Activated B cell treated with CpG ODN at 0.5 μM for 24 hours (primary cell): ENCODE results near the gene C19orf67. TPM values are rescaled to one million over a fixed set of nuclear protein-coding genes. Genes with fewer than 3 reads are reported as not detected.

Source experiments
- ATAC-seq: fragments of 200-7000 bp; cut with Tn5 transposase; one replicate; pipeline ENCODE4 v1.10.0; 2021; ENCODE audit warnings: low read depth, mild to moderate bottlenecking, moderate library complexity
- CTCF ChIA-PET: fragments of 350-600 bp; sonication (Branson Sonifier 250); formaldehyde crosslinking; loops from one replicate; lab custom pipeline; 2021; ENCODE audit warnings: antibody characterized with exemption; lab: Charles Lee
- POLR2A ChIA-PET: fragments of 350-600 bp; sonication (Branson Sonifier 250); formaldehyde crosslinking; loops from one replicate; lab custom pipeline; 2021; ENCODE audit warnings: antibody characterized with exemption; lab: Charles Lee
- DNase-seq: peaks from one replicate; pipeline ENCODE4 v3.0.0; 2022
- H3K27ac Mint-ChIP-seq: one replicate; pipeline ENCODE4 v1.8.0; 2020; ENCODE audit warnings: mixed read lengths
- H3K27me3 Mint-ChIP-seq: one replicate; pipeline ENCODE4 v1.8.0; 2021; ENCODE audit warnings: mixed read lengths
- H3K36me3 Mint-ChIP-seq: one replicate; pipeline ENCODE4 v1.8.0; 2021; ENCODE audit warnings: low read depth, mixed read lengths
- H3K4me1 Mint-ChIP-seq: one replicate; pipeline ENCODE4 v1.8.0; 2021; ENCODE audit warnings: mixed read lengths
- H3K4me3 Mint-ChIP-seq: one replicate; pipeline ENCODE4 v1.8.0; 2020; ENCODE audit warnings: mild to moderate bottlenecking, mixed read lengths
- H3K9me3 Mint-ChIP-seq: one replicate; pipeline ENCODE4 v1.8.0; 2020; ENCODE audit warnings: mixed read lengths
- CTCF ChIP-seq: fragments of 200-600 bp; IDR thresholded peaks from one replicate; pipeline ENCODE4 v1.8.0; 2022; ENCODE audit warnings: antibody characterized with exemption, mild to moderate bottlenecking
- intact Hi-C: fragments of 100-400 bp; cut with micrococcal nuclease; formaldehyde crosslinking; loops from one replicate; pipeline ENCODE4 v1.15.1; 2024
- total RNA-seq: library from RNA; stranded (reverse); gene quantifications from 2 replicates; pipeline ENCODE4 v1.2.3, GENCODE V29; 2022

Gene C19orf67
- total RNA-seq, 1 donor from 2014 or later, result not detected

GRCh38 chr19:14059093-14059480 is 26.5 kb downstream of the C19orf67 start:
- peak; percentile 68 for ATAC-seq
- H3K9me3 Mint-ChIP-seq, result no peaks in the 10 kb centered on the region
- intact Hi-C loops, result no loop called here
- CTCF ChIA-PET, result interaction anchor here (1.1 to 1.8 kb wide), 10 partner anchors 9 to 177 kb away, joined by 3 to 9 read pairs (median 4); partner anchors contain the start of genes IL27RA and MISP3
- POLR2A ChIA-PET, result interaction anchor here (0.5 to 1.6 kb wide), 3 partner anchors 10 to 177 kb away, joined by 3 to 9 read pairs (median 3); partner anchors contain the start of gene MISP3
- no peak for TF ChIP-seq CTCF
- no peak overlapping the region for H3K27ac Mint-ChIP-seq
- H3K4me3 Mint-ChIP-seq, result no peak overlapping the region
- no peaks in the 10 kb centered on the region for H3K36me3 Mint-ChIP-seq
- peak; percentile 35 for DNase-seq
- peaks cover 39% of the 10 kb centered on the region for H3K27me3 Mint-ChIP-seq
- H3K4me1 Mint-ChIP-seq, result peaks cover 18% of the 10 kb centered on the region

GRCh38 chr19:14058182-14059092 is 27.1 kb downstream of the C19orf67 start:
- Mint-ChIP-seq H3K9me3 (no peaks in the 10 kb centered on the region), H3K4me3 (no peak overlapping the region), H3K27me3 (peaks cover 39% of the 10 kb centered on the region), H3K36me3 (no peaks in the 10 kb centered on the region), H3K4me1 (peaks cover 18% of the 10 kb centered on the region), H3K27ac (no peak overlapping the region)
- POLR2A ChIA-PET, result interaction anchor here (0.5 to 0.8 kb wide), 3 partner anchors 9 to 176 kb away, joined by 3 to 9 read pairs (median 7); no protein-coding TSS in a partner anchor
- CTCF ChIA-PET, result interaction anchor here (1.3 to 1.8 kb wide), 7 partner anchors 10 to 176 kb away, joined by 4 to 9 read pairs (median 6); partner anchors contain the start of gene MISP3
- no peak for TF ChIP-seq CTCF
- no peak for DNase-seq
- intact Hi-C loops, result no loop called here
- ATAC-seq, result no peak

- Mint-ChIP-seq H3K4me3 (peak overlapping the region; percentile 24), H3K4me1 (peaks cover 18% of the 10 kb centered on the region), H3K9me3 (no peaks in the 10 kb centered on the region), H3K27ac (no peak overlapping the region), H3K36me3 (peaks cover 12% of the 10 kb centered on the region), H3K27me3 (peaks cover 37% of the 10 kb centered on the region)
- no peak for TF ChIP-seq CTCF
- no peak for DNase-seq
- CTCF ChIA-PET, result interaction anchor here (1.2 kb wide), 1 partner anchor 14 kb away, joined by 3 read pairs; no protein-coding TSS in a partner anchor
- no peak for ATAC-seq
- POLR2A ChIA-PET, result interaction anchor here (0.6 to 1.4 kb wide), 3 partner anchors 25 to 176 kb away, joined by 4 to 5 read pairs (median 4); partner anchors contain the start of gene IL27RA
- intact Hi-C loops, result no loop called here
Measured at GRCh38 chr19:14056741-14057356, 28.7 kb downstream of the C19orf67 start.

- intact Hi-C loops, result no loop called here
- H3K27me3 Mint-ChIP-seq, result peaks cover 34% of the 10 kb centered on the region
- no peak overlapping the region for H3K27ac Mint-ChIP-seq
- H3K4me3 Mint-ChIP-seq, result no peak overlapping the region
- H3K36me3 Mint-ChIP-seq, result peaks cover 16% of the 10 kb centered on the region
- no peak for TF ChIP-seq CTCF
- H3K9me3 Mint-ChIP-seq, result no peaks in the 10 kb centered on the region
- POLR2A ChIA-PET, result interaction anchor here (0.5 to 1.4 kb wide), 2 partner anchors 24 to 184 kb away, joined by 3 to 4 read pairs; partner anchors contain the start of gene IL27RA
- peaks cover 18% of the 10 kb centered on the region for H3K4me1 Mint-ChIP-seq
- no peak for DNase-seq
- ATAC-seq, result no peak
- CTCF ChIA-PET, result interaction anchor here (1.2 kb wide), 1 partner anchor 14 kb away, joined by 3 read pairs; no protein-coding TSS in a partner anchor
Measured at GRCh38 chr19:14056069-14056666, 29.4 kb downstream of the C19orf67 start.
